NOMO-1 treated with DMSO at 0.1 percent for 48 hours (cell line): ENCODE measurements around the gene GNB4.
A peak's percentile ranks its signal among the peaks of the same experiment; 100 is the strongest.

Experiments used
- DNase-seq: peaks from one replicate; lab custom pipeline; 2025; ENCODE audit not compliant: unreplicated experiment; lab: John Stamatoyannopoulos, UW

The GNB4 gene

DNA sequence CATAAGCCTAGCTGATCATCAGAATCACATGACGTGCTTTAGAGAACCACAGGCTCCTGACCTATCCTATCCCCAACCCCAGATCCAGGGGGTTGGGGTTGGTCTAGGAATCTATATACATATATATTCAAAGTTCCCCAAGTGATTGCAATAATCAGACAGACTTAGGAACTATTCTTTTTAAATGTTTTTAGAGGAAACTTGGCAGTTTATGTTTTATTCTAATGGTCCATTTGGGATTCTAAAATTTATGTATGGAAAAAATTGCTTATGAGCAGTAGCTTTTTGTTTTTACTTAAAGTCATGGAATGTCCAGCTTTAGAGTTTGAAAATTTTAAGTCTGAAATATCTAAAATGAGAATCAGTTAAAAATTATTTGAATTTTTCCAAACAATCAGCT lies 81.6 kb downstream of the GNB4 start:
- no peak for DNase-seq

DNA sequence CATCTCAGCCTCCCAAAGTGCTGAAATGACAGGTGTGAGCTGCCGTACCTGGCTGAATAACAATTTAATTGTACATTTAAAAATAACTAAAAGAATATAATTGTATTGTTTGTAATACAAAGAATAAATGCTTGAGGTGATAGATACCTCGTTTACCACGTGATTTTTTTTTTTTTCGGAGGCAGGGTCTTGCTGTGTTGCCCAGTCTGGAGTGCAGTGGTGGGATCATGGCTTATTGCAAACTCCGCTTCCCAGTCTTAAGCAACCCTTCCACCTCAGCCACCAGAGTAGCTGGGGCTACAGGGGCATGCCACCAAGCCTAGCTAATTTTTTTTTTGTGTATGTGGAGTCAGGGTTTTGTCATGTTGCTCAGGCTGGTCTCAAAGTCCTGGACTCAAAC lies 87.9 kb downstream of the GNB4 start:
- no peak for DNase-seq

- DNase-seq = no peak
These were observed 95.3 kb downstream of the GNB4 start for GRCh38 chr3:179355996-179356395.

DNA sequence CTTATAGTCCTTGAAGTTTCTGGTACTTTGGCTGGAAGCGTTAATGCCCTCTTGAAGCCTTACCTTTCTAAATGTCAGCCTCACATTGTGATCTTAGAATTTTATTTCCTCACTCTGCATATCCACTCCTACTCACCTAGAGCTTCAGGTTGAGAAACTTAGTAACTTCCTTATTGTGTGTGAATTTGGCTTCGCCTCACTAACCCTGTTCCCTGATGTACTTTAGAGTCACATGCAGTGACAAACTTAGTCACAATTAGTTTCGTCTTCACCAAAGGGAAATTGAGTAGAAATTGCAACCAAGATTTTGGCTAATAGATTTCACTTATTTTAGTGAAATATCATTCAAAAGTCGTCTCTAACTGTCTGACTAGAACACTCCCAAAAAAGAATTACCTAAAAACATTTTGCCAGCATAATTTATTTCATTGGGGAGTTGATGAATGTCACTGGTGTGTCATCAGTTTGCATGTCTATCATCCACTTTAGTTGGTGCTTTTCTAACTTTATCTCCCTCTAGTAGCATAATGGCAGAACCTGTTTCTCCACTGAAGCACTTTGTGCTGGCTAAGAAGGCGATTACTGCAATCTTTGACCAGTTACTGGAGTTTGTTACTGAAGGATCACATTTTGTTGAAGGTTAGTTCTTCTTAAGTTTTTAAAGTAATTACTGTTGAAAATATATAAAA lies 102.8 kb downstream of the GNB4 start:
- peak; percentile 82 for DNase-seq

GRCh38 chr3:179347345-179348194 lies 103.7 kb downstream of the GNB4 start, which contains the start of gene MFN1:
Gene MFN1, plus strand, starts transcription at chr3:179347709. Its CDS starts 1,143 bp downstream, at chr3:179348852.
- DNase-seq = peak; percentile 98
